Vagina (tissue), 2 donors: ENCODE data around the gene ATIC.

Experiments used
- CTCF ChIP-seq, 3 experiments: fragments of 450-650 bp in 2 of 3; fragments of 200-600 bp in 1 of 3; sonication (generic) in 1 of 3; IDR thresholded peaks; one replicate each; pipeline ENCODE4 v1.5.1; 2017 to 2019; ENCODE audit warnings: antibody characterized with exemption in 3 of 3, mild to moderate bottlenecking in 2 of 3, moderate library complexity in 2 of 3
- POLR2A ChIP-seq, 2 donors: fragments of 450-650 bp; IDR thresholded peaks; one replicate each; pipeline ENCODE4 v1.6.1; 2017; ENCODE audit warnings: antibody characterized with exemption in 2 of 2, mild to moderate bottlenecking in 2 of 2, moderate library complexity in 2 of 2

DNA sequence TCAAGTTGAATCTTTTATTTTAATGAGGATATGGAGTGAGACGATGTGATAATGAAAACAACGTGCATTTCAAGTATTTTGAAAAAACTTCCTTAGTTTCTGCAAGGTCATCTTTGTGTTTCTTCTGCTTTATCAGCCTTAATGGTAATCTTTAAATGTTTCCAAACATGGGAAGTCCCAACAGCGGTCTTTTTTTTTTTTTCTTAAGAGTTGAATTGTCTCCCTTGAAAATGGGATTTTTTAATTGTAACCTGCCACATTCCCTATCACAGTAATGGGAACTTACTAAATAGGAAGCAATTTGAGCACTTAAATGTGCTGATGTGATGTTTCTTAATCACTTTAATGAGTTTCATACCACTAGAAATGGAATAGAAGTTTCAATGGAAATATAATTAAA, 45.8 kb downstream of the ATIC start:
- TF ChIP-seq CTCF (IDR thresholded peaks at IDR 0.05) = no peak
- no peak for TF ChIP-seq POLR2A (IDR thresholded peaks at IDR 0.05)
